DND-41 (cell line): ENCODE measurements around the gene MAST2.

Source experiments
- EZH2 ChIP-seq: IDR thresholded peaks from 3 replicates; pipeline ENCODE4 v1.6.1; 2012; ENCODE audit warnings: borderline replicate concordance, low read depth, mild to moderate bottlenecking, moderate library complexity, low read length, inconsistent platforms; ENCODE audit not compliant: severe bottlenecking
- TF ChIP-seq, protein P1 (sequence below): IDR thresholded peaks from 2 replicates; pipeline ENCODE4 v1.5.1; 2012; ENCODE audit warnings: borderline replicate concordance, low read length, moderate library complexity, mild to moderate bottlenecking; ENCODE audit not compliant: poor library complexity, severe bottlenecking; ENCODE audit errors: extremely low read depth

DNA sequence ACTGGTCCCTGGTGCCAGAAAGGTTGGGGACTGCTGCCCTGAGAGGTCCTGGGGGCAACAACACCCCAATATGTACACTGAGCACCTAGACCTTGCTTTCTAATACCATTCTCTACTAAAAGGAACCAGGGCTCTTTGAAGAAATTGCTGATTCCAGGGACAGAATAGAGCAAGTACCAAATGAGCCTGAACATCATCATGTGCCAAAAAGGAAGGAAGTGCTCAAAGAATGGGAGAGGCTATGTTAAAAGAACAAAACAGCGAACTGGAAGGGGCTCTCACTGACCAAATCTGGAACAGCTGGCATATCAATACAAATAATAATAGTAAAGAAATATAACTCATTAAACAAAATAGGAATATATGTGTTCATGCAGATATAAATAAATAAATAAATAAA is 278.2 kb downstream of the MAST2 start:
- TF ChIP-seq, protein P1, sequence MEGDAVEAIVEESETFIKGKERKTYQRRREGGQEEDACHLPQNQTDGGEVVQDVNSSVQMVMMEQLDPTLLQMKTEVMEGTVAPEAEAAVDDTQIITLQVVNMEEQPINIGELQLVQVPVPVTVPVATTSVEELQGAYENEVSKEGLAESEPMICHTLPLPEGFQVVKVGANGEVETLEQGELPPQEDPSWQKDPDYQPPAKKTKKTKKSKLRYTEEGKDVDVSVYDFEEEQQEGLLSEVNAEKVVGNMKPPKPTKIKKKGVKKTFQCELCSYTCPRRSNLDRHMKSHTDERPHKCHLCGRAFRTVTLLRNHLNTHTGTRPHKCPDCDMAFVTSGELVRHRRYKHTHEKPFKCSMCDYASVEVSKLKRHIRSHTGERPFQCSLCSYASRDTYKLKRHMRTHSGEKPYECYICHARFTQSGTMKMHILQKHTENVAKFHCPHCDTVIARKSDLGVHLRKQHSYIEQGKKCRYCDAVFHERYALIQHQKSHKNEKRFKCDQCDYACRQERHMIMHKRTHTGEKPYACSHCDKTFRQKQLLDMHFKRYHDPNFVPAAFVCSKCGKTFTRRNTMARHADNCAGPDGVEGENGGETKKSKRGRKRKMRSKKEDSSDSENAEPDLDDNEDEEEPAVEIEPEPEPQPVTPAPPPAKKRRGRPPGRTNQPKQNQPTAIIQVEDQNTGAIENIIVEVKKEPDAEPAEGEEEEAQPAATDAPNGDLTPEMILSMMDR, result no peak
- TF ChIP-seq EZH2, result no peak
